Glomerular endothelial cell (primary cell): ENCODE measurements around the gene DOCK1. TPM values are rescaled to one million over a fixed set of nuclear protein-coding genes. Genes with fewer than 3 reads are reported as not detected.

ENCODE experiments used
- DNase-seq: peaks from one replicate; pipeline ENCODE4 v3.0.0-alpha.2; 2011; ENCODE audit warnings: low read depth, low spot score; ENCODE audit errors: extremely low read depth
- total RNA-seq: library from RNA; depleted of rRNA; stranded (reverse); fragments of >200 nt; gene quantifications from 2 replicates; pipeline ENCODE4 v1.2.3, GENCODE V29; 2015

The DOCK1 gene
- total RNA-seq, 1 donor from 2014 or later = 90.4 TPM

DNA sequence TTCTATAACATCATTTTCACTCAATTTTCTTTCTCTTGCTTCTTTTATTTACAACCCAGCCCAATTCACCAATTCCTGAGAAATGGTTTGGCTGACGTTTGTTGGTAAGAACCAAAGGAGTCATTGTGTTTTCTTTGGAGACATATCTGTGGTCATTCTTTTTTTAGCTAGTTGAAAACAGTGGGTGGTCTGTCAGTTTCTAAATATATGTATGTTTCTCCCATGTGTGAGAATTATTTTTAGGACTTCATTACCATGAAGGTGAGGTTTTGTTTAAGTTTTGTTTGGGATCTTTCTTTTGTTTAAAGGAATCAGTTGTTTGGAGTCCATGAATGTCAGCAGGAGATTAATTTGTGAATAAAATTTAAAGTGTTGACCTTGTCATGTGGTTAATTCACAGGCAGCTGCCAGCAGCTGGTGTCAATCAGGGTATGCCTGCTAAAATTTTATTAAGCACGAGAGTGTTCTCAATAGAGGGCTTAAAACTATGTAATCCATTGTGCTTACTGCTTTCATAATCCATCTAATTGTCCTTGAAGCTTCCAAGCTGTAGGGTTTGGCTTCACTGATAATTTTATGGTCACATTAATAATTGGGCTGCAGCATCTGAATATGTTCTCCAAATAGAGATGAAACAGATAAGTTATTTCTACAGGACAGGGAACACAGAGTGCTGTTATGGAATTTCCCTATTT is 252.4 kb downstream of the DOCK1 start:
- DNase-seq = no peak

DNA sequence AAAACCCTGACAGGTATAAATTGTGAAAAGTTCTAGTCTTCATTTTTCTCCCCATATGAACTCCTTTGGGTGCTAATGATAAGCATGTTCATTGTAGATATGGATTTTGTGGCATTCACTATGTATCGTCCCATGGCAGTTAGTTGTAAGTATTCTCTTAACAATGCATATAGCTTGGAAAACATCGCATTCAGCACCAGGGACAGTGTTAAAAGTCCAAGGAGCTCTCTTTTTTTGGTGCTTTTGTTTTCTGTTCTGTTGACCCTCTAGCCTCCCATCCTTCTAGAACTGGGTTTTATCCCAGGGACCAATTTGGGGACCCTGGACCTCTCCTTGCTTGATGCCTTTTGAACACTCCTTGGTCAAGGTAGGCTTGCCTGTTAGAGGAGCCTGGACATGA is 253.4 kb downstream of the DOCK1 start:
- no peak for DNase-seq

DNA sequence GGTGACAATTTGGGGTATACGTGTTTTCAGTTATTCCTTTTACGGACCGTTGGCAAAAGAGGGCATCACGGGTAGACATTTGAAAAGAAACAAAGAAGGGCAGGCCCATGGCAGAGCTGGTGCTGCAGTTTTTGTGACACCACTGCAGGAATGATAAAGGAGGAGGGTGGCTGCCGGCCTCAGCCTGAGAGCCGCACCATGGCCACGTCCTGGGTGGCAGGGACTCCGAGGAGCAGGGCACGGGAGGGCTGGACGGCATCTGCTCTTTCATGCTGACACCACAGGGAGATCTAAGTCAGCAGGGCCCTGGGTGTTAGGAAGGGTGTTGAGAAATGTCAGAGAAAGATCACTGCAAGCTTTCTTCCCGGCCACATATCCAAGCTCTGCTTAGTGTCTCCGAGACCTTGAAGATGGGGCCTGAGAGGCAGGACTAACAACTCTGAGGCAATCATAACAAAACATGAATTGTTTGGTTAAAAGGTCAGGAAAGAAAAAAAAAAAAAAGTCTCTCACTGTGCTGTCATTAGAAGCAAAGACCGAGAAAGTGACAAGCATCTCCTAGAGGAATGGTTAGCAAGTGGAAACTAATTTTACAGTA is 254.5 kb downstream of the DOCK1 start:
- no peak for DNase-seq

DNA sequence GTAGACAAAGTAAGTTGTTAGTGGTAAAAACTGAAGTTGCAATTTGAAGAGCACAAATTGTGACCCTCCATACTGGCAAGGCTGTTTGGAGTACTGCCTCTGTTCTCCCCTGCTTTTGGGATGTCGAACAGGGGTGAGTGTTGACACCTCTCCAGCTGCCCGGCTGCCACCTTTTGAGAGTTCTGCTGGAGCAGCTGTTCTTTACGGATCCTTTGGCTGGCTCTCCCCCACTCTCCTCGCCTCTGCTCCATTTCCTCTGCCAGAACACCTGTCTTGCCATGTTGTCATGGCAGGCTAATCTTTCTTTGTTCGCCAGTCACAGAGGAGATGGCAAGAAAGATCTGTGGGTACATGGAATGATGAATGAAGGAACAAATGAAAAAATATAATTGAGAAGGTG is 256.3 kb downstream of the DOCK1 start:
- DNase-seq = no peak

GRCh38 chr10:127162841-127163240 is 257.6 kb downstream of the DOCK1 start:
- DNase-seq = no peak

DNA sequence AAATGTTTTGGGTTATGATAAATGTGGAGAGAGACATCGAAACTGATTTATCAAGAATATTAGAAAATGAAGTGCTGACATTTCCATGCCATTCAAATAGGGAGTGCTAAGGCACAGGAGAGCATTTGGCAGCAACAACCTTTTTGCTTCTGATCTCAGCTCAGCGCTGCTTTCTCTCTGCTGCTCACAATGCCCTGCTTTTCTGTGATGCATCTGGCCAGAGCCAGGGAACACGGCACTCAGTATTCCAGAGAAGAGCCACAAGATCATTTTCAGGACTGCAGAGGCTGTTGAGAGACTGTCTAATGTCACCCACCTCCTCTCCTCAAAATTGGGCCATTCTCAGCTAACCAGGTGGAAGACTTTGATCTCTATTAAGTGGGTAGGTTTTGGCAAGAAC is 263.0 kb downstream of the DOCK1 start:
- DNase-seq = no peak

- DNase-seq = no peak
Measured at GRCh38 chr10:127174866-127175265, 269.6 kb downstream of the DOCK1 start.

DNA sequence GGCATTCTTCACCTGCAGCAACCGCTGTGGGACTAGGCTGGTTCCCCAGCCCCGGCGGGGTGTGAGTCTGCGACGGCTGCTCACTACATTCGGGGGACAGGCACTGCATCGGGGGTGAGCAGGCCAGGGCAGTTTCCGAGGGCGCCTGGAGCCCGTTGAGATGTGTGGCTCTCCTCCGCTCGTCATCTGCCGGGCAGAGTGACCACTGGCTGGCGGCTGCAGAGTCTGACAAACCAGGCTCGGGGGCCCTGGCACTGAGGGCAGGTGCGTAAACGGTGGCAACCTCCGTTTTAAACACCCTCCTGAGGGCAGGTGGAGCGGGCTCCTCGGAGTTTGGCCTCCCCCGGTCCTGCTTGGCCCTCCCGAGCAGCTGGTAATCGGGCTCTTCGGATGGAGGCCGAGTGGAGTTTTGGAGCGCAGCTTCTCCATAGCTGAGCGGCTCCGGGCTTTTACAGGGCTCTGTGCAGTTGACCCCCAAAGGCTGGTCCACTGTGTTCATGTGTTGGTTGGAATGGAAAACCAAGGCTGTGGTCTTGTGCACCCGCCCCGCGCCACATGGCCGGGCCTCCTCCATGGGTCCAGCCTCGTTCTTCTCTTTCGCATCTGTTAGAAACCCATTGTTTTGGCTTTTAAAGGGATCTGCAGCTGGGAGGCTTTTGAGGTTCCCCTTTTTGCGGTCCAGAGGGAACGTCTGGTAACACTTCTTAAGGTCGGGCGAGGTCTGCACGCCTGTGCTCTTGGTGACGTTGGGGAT is 270.3 kb downstream of the DOCK1 start:
- DNase-seq = no peak

GRCh38 chr10:127176649-127177048 is 271.4 kb downstream of the DOCK1 start:
- DNase-seq = no peak

DNA sequence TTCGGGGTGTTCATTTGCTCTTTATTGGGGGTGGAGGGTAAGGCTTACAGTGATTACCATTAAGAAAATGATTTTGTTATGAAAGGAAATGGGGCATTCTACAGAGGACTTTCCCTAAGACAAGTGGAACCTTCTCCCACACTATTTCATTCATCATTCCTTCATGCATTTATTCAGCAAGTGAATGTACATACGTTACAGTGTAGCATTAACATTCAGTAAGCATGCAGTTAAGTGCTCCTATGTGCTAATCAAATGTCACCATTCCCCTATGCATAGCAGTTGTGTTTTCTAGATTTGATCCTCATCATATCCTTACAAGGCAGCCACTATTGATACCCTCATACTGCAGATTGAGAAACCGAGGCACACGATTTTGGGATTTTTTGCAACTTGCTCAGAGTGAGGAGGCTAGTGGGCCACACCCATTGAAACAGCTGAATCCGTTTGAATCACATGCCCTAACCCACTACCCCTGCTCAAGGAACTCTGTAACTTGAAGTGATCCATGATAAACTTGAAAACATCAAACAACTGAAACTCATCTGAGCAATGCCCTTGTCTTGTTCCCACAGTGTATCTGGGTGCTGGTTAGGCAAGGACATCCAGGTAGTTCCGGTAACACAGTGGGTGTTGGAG is 274.5 kb downstream of the DOCK1 start:
- no peak for DNase-seq

GRCh38 chr10:127182161-127182560 is 276.9 kb downstream of the DOCK1 start:
- DNase-seq = no peak

DNA sequence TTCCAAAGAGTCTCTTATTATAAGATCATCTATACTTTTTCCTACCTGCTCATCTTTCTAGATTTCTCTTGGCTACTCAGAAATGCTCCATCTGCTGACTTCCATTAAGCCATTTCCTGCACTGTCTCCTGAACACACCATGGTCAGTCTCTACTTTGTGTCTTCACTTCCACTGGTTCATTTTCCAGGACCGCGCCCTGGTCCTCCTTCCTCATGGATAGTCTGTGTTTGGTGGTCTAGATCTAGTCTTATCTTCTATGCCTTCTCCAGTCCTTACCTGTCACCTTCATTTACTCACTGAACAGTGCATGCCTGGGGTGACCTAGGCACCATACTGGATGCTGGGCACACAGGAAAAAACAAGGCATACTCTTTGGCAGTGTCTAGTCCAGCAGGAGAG is 279.4 kb downstream of the DOCK1 start:
- DNase-seq = no peak

- no peak for DNase-seq
Measured at GRCh38 chr10:127186813-127187212, 281.6 kb downstream of the DOCK1 start.

DNA sequence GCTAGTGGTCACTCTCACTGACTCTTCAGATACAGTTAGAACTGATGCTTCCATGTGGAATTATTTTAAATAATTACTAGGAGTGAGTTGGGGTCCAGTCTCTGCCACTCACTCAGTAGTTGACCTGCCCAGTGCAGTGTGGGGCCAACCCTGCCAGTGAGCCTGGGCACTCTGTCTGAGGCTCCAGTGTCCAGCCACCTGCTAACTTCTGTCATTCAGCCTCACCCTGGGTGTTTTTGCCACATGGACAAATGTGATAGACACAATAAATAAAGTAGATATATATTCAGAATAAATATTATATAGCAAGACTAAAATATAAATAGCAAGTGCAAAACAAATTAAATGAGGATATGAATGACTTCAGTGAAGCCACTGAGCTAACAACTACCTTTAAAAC is 284.0 kb downstream of the DOCK1 start:
- no peak for DNase-seq

DNA sequence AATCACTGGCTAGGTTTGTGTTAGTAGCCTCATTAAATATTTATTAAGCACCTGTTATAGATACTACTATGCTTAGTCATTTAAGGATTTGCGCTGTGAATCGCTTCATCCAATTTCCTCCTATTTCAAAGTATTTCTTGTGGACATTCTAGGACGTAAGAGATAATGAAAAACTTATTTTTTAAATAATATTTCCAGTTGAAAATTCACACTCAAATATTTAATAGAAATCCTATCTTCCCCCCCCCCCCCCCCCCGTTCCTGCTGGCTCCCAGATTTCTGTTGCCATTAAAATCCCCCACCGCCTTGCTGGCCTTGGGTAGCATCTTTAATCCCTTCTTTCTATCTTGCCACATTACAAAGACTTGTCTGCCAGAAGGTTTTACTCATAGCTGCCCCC is 285.2 kb downstream of the DOCK1 start:
- no peak for DNase-seq

- no peak for DNase-seq
Measured at GRCh38 chr10:127193125-127193524, 287.9 kb downstream of the DOCK1 start.

- DNase-seq = no peak
Measured at GRCh38 chr10:127194111-127194510, 288.9 kb downstream of the DOCK1 start.

GRCh38 chr10:127194599-127194998 is 289.4 kb downstream of the DOCK1 start:
- no peak for DNase-seq

DNA sequence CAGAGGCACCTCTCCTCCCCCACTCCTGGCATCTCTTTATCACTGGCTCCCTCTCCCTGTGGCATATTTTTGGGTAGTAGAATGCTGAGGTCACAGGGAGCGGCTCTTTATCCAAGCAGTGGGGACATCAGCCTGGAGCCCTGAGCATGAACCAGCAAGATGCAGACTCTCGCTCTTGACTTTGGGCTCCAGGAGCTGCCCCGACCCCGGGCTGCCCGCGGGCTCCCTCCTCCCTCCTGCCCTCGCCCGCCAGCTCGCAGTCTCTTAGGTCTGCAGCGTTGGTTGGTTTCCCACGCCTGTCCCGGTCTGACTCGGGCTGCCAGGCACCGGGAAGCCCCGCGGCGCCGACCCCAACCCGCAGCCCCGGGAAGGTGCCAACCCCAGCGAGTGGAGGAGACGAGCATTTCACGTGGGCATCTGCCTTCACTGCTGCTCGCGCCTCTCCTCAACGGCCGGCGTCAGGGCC is 289.8 kb downstream of the DOCK1 start:
- no peak for DNase-seq

GRCh38 chr10:127195571-127196281 is 290.5 kb downstream of the DOCK1 start:
- DNase-seq = no peak
